ENCODE results near the gene ST8SIA2.

The ST8SIA2 gene

GRCh38 chr15:92499731-92500530, 106.2 kb downstream of the ST8SIA2 start:
- no peak for DNase-seq

DNA sequence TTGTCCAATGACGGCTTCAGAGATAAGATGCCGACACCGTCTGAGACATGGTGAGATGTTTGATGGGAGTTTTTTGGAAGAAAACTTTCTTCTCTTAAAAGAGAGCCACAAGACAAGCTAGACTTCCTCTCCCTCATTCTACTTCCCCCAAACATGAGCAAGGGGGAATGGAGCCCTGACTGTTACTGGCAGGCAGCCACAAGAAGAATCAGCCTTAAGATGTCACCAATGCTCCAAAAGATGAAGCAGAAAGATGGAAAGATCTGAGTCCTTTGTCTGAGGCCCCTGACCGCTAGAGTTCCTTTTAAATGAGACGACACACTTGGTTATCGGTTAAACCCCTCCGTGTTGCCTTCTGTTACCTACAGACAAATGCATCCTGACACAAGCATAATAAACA, 108.7 kb downstream of the ST8SIA2 start:
- DNase-seq = no peak

GRCh38 chr15:92502930-92503857, 109.5 kb downstream of the ST8SIA2 start:
- DNase-seq = no peak

DNA sequence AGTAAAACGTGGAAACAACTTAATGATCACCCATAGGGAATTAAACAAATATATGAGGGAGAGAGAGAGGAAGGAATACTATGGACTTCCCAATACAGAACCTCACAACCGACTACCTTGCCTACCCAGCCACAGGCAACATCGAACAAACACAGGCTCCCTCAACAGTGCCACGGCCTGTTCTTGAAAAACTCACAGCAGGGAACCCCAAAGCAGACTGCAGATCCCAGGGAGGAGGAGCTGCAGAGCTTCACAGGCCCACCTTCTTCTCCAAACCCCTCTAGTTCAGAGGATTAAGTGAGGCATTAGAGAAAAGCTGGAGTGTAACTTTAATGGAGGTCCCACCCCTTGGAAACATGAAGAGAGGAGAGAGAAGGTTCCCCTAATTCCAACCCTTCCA, 110.2 kb downstream of the ST8SIA2 start:
- DNase-seq = no peak

DNA sequence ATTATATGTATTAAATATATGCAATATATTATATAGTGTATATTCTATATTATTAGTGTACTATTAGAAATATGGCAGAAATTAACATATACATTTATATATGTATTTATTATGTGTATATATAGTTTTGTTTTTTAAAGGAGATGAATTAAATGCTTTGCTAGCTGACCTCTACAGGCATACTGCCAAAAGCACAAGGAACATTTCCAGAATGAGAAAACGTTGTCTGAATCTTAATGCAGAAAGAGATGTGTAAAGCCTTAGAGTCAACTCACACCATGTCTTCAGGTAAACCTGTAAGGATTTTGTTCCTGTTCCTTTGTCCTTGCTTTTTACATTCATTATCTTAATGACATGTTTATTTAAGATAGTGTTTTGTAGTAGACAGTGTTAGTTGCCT, 111.9 kb downstream of the ST8SIA2 start:
- DNase-seq = no peak

DNA sequence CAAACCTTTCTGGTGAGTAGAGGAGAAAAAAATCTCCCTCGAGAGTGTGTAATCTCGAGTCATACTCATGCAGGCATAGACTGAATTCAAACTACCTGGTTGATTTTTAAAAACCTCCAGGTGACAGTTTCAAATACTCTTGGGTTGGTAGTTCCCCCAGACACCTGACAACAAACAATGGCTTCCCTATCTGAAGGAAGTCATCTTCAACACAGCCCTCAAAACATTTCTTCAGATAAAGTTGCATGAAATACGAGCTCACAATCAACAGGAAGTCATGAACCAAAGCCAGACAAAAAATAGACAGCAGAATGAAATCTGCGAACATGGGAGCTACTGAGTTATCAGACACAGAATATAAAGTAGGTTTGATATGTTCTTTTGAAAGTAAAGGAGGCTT, 112.8 kb downstream of the ST8SIA2 start:
- no peak for DNase-seq

DNA sequence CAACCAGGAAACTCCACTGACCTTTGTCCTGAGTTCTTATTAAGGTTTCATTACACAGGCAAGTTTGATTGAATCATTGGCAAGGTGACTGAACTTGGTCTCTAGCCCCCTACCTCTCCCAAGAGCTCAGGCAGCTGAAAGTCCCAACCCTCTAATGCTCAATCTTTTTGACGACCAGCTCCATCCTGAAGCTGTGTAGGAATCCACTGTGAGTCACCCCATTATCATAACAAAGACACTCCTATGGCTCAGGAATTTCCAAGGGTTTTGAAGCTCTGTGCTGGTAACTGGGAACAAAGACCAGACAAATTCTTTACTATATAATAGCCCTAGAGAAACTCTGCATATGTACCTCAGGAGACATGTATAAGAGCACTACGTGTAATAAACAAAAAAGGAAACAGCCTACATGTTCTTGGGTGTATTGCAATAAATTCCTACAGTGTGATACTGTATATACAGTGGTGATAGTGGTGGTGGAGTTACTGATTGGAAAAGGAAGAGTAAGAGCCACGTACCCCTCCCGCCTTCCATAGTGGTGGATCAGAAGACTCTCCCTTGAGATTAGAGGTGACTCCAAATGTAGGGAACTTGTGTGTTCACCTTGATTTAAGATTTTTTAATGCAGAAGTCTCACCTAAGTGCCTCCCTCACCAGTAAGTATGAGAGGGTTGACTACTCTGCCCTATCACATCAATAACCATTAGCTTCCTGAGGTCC, 116.6 kb downstream of the ST8SIA2 start:
- DNase-seq = no peak

Measured in CD4-positive, alpha-beta T cell treated with Interleukin-15 for 1 hour (primary cell).